ENCODE results near the gene CCDC121. TPM values are rescaled to one million over a fixed set of nuclear protein-coding genes. Genes with fewer than 3 reads are reported as not detected.

The CCDC121 gene
- total and polyA plus RNA-seq, 10 of the 15 experiments (the other 5 are each of a cell fraction or from before 2014, with no cell fraction given): 0.34 to 1.2 (median 0.63) TPM

GRCh38 chr2:27663285-27664153 lies 34.7 kb upstream of the CCDC121 start, which contains the start of the genes SLC4A1AP and SUPT7L (continued):
- TF ChIP-seq EP300 (IDR thresholded peaks at IDR 0.05; ENCODE audit: borderline replicate concordance in 1 of 2, control insufficient read depth in 1 of 2, low read depth in 2 of 2, low read length in 2 of 2) (peak in 1 of 2 experiments; percentile 40; a peak in 1 of 4 replicates), SPI1 (IDR thresholded peaks at IDR 0.05; ENCODE audit: borderline replicate concordance, insufficient read depth, low read depth, low read length) (no peak), NR2F1 (conservative IDR thresholded peaks at IDR 0.05) (peak; percentile 76), MYC (IDR thresholded peaks at IDR 0.05; ENCODE audit: insufficient read depth, insufficient read length, insufficient replicate concordance, low read length, severe bottlenecking) (no peak), ZBTB11 (CRISPR knock-in tag; IDR thresholded peaks at IDR 0.05) (peak; percentile 98), ZSCAN29 (IDR thresholded peaks at IDR 0.05) (0 out of 2 replicates have a peak, but pooled peaks have one; percentile 19), NR2C1 (IDR thresholded peaks at IDR 0.05) (peak; percentile 96), BACH1 (IDR thresholded peaks at IDR 0.05; ENCODE audit: borderline replicate concordance) (peak; percentile 59), MXI1 (IDR thresholded peaks at IDR 0.05; ENCODE audit: low read depth, low read length) (no peak; the same call in 1 of the 2 replicates), RUNX3 (IDR thresholded peaks at IDR 0.05; ENCODE audit: low read length) (peak; percentile 82), ZNF687 (IDR thresholded peaks at IDR 0.05) (peak; percentile 87), KAT2A (conservative IDR thresholded peaks at IDR 0.05; ENCODE audit: control insufficient read depth, low read depth, low read length) (no peak), IKZF2 (IDR thresholded peaks at IDR 0.05) (peak; percentile 74 to 83), ZBTB40 (IDR thresholded peaks at IDR 0.05; ENCODE audit: borderline replicate concordance) (peak; percentile 100), SMAD1 (IDR thresholded peaks at IDR 0.05; ENCODE audit: low read depth, partially characterized antibody) (no peak), JUND (IDR thresholded peaks at IDR 0.05; ENCODE audit: low read depth, low read length) (no peak)

All from GM12878 (cell line).